GM23248 (cell line): ENCODE data around the gene NUDC. TPM values are rescaled to one million over a fixed set of nuclear protein-coding genes. Genes with fewer than 3 reads are reported as not detected.

Experiments
- DNase-seq: peaks from one replicate; pipeline ENCODE4 v3.0.0-alpha.2; 2015
- H2AFZ ChIP-seq: fragments of 200-600 bp; sonication (generic); 2 replicates; pipeline ENCODE4 v1.6.1; 2016; ENCODE audit warnings: antibody characterized with exemption
- H3F3A ChIP-seq: fragments of 200-600 bp; sonication (generic); 2 replicates; pipeline ENCODE4 v1.6.1; 2016; ENCODE audit warnings: mild to moderate bottlenecking, antibody characterized with exemption, mixed run types; ENCODE audit not compliant: insufficient read depth
- H3K27ac ChIP-seq: fragments of 200-600 bp; sonication (generic); 2 replicates; pipeline ENCODE4 v1.5.1; 2016; ENCODE audit warnings: mild to moderate bottlenecking
- H3K27me3 ChIP-seq: fragments of 200-600 bp; sonication (generic); replicated peaks from 2 replicates; pipeline ENCODE4 v1.6.1; 2016; ENCODE audit warnings: mild to moderate bottlenecking; ENCODE audit not compliant: insufficient read depth
- H3K36me3 ChIP-seq: fragments of 200-600 bp; sonication (generic); 2 replicates; pipeline ENCODE4 v1.6.1; 2016; ENCODE audit warnings: low read depth, mild to moderate bottlenecking
- H3K4me1 ChIP-seq: fragments of 200-600 bp; sonication (generic); 2 replicates; pipeline ENCODE4 v1.6.1; 2016; ENCODE audit warnings: mild to moderate bottlenecking; ENCODE audit not compliant: insufficient read depth
- H3K4me2 ChIP-seq: fragments of 200-600 bp; sonication (generic); one replicate; pipeline ENCODE4 v1.6.1; 2016; ENCODE audit warnings: mild to moderate bottlenecking; ENCODE audit not compliant: unreplicated experiment
- H3K4me3 ChIP-seq: fragments of 200-600 bp; sonication (generic); 2 replicates; pipeline ENCODE4 v1.5.1; 2016; ENCODE audit warnings: mild to moderate bottlenecking
- H3K79me2 ChIP-seq: fragments of 200-600 bp; sonication (generic); 2 replicates; pipeline ENCODE4 v1.6.1; 2016; ENCODE audit warnings: mild to moderate bottlenecking; ENCODE audit not compliant: insufficient read depth
- H3K9ac ChIP-seq: fragments of 200-600 bp; sonication (generic); 2 replicates; pipeline ENCODE4 v1.6.1; 2016; ENCODE audit warnings: mild to moderate bottlenecking
- H3K9me2 ChIP-seq: fragments of 200-600 bp; sonication (generic); 2 replicates; pipeline ENCODE4 v1.6.1; 2016; ENCODE audit warnings: mixed run types, mild to moderate bottlenecking, moderate library complexity; ENCODE audit not compliant: insufficient read depth
- H3K9me3 ChIP-seq: fragments of 200-600 bp; sonication (generic); one replicate; pipeline ENCODE4 v1.6.1; 2017; ENCODE audit warnings: low read depth
- H4K20me1 ChIP-seq: fragments of 200-600 bp; sonication (generic); 2 replicates; pipeline ENCODE4 v1.6.0; 2016; ENCODE audit not compliant: insufficient read depth
- EZH2 ChIP-seq: fragments of 200-600 bp; sonication (generic); IDR thresholded peaks from 2 replicates; pipeline ENCODE4 v1.6.1; 2018; ENCODE audit warnings: antibody characterized with exemption, mild to moderate bottlenecking; ENCODE audit not compliant: insufficient read depth, poor library complexity, severe bottlenecking
- EZH2phosphoT487 ChIP-seq: fragments of 200-600 bp; sonication (generic); IDR thresholded peaks from 2 replicates; pipeline ENCODE4 v1.6.1; 2018; ENCODE audit warnings: antibody characterized with exemption, moderate library complexity, mild to moderate bottlenecking, low read depth; ENCODE audit not compliant: insufficient read depth
- WGBS, 2 experiments: methylation state at CpG; one replicate each; pipeline ENCODE4 v1.1.6; 2015 to 2017; ENCODE audit warnings: low lambda C conversion rate in 2 of 2, low coverage in 1 of 2; ENCODE audit errors: missing lambda C conversion rate in 2 of 2; 5-methylcytosine and 5-hydroxymethylcytosine counted together
- in situ Hi-C: fragments of 300-500 bp; cut with MboI; formaldehyde crosslinking; loops from 2 replicates; pipeline ENCODE4 v1.15.0; 2020
- polyA plus RNA-seq: library from polyadenylated mRNA; unstranded; fragments of >200 nt; fragmentation: Nextera tagmentation; extraction: Ambion mirVana; gene quantifications from 2 replicates; pipeline ENCODE4 v1.2.1, GENCODE V29; 2016
- total RNA-seq: library from RNA; depleted of rRNA; stranded (reverse); fragments of >200 nt; shearing (Covaris generic); gene quantifications from 2 replicates; pipeline ENCODE4 v1.2.3, GENCODE V29; 2014

NUDC gene
- total and polyA plus RNA-seq, 2 experiments from 2014 or later: 50.0 to 118 TPM

DNA sequence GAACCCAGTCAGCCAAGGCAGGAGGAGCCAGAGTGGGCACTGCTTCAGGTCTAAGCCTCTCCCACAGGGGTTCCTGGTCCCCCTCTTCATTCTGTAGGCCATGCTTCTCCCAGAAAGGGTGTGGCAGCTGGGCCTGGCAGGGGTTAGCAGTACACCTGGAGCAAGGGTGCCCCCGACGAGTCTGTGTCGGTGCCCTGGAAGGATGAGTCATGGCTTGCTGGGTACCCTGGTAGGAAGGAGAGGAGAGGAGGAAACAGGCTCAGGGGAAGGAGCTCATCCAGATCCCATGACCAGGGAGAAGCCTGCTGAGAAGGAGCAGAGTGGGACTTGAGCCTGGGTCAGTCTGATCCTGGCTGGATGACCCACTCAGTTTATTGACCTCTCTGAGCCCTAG, 28.4 kb downstream of the NUDC start:
- no peak for TF ChIP-seq EZH2
- no peak for TF ChIP-seq EZH2phosphoT487
- Histone ChIP-seq H3K9ac (no peak overlapping the region), H3K9me3 (no peaks in the 10 kb centered on the region), H3K27ac (no peak overlapping the region), H4K20me1 (no peaks in the 10 kb centered on the region), H2AFZ (no peak overlapping the region), H3F3A (peaks cover 12% of the 10 kb centered on the region; the same call in 1 of the 2 replicates), H3K36me3 (peaks cover 12% of the 10 kb centered on the region; the same call in 1 of the 2 replicates), H3K9me2 (no peaks in the 10 kb centered on the region), H3K4me3 (no peak overlapping the region), H3K4me2 (no peak overlapping the region), H3K27me3 (no peaks in the 10 kb centered on the region), H3K79me2 (no peaks in the 10 kb centered on the region), H3K4me1 (no peaks in the 10 kb centered on the region)
- in situ Hi-C loops: no loop called here
- DNase-seq: no peak
- WGBS, 2 experiments: 79 to 80% methylated on average over 3 of the region's 3 CpGs

DNA sequence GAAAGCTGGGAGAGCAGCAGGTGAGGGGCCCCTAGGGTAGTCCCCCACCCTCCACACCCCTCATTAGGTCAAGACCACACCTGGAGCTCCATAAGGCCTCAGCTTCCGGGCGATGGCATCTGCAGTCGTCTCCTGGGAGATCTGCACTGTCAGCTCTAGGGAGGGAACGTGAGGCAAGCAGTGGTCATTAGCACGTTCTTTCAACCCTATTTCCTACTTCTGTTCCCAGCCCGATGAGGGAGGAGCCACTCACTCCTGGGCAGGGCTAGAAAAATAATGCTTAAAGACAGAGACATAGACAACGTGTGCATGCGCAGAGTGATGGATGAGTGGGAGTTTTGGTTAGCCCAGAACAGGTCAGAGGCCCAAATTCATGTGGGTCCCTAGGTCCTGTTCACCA, 29.1 kb downstream of the NUDC start:
- Histone ChIP-seq H3K9me2 (no peaks in the 10 kb centered on the region), H3F3A (peaks cover 12% of the 10 kb centered on the region; the same call in 1 of the 2 replicates), H3K9me3 (no peaks in the 10 kb centered on the region), H3K4me3 (no peak overlapping the region), H3K27ac (no peak overlapping the region), H3K4me1 (no peaks in the 10 kb centered on the region), H3K36me3 (peaks cover 6% of the 10 kb centered on the region; the same call in 1 of the 2 replicates), H3K27me3 (no peaks in the 10 kb centered on the region), H3K79me2 (no peaks in the 10 kb centered on the region), H4K20me1 (no peaks in the 10 kb centered on the region), H3K4me2 (no peak overlapping the region), H3K9ac (no peak overlapping the region), H2AFZ (no peak overlapping the region)
- in situ Hi-C loops: no loop called here
- peak; percentile 15 for DNase-seq
- WGBS, 2 experiments: 43 to 47% methylated on average over 8 of the region's 8 CpGs
- no peak for TF ChIP-seq EZH2phosphoT487
- no peak for TF ChIP-seq EZH2

DNA sequence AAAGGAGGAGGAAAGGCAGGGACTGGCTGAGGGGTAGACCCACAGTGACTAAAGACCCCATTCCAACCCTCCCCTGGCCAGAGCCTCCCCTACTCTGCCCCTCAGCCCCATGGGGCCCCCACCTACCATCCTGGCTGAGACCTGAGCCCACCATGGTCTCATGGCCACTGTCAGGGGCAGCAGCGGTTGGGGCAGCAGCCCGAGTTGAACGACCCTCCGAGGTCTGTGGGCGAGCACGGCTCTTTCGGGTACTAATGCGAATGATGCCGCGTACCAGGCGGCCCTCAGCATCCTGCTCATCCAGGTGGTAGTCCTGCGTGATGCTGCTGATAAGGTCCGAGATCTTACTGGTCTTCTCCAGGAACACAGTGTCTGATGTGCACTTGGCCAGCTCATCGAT, 29.7 kb downstream of the NUDC start:
- 89 to 92% methylated on average over 14 of the region's 14 CpGs for WGBS, 2 experiments

DNA sequence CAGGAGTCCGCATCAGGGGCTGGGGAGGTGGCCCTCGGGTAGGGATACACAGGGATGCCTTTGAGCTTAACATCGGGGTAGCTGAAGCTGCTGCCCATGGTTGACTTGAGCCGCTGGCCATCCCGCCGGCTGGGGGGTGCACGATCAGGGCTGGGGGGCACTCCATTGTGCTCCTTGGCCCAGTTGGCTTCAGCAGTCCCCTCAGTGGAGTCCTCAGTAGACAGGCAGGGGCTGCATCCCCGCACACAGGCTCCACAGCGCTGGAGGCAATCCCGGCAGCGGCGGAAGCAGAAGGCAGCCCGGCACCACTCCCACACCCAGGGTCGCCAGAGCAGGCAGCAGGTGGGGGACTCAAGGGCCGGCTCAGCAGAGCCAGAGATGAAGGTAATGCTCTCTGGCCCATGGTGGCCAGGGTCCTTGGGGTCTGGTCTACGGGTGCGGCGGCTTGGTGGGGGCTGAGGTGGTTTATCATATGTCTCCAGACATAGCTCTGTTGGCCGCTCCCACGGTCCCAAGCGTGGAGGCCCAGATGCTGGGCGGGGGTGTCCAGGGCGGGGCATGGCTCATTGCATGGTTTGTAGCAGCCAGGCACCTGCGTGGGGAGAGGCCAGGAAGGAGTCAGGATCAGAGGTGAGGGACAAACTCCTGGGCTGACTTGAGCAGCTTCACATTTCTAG, 30.4 kb downstream of the NUDC start:
- H4K20me1 ChIP-seq: no peaks in the 10 kb centered on the region
- no peak overlapping the region for H3K4me3 ChIP-seq
- no peak overlapping the region for H2AFZ ChIP-seq
- 89 to 92% methylated on average over 21 to 23 of the region's 24 CpGs for WGBS, 2 experiments
- no peaks in the 10 kb centered on the region for H3K9me2 ChIP-seq
- H3K27ac ChIP-seq: no peak overlapping the region
- no peaks in the 10 kb centered on the region for H3K79me2 ChIP-seq
- H3K9me3 ChIP-seq: no peaks in the 10 kb centered on the region
- in situ Hi-C loops: no loop called here
- peaks cover under 1% of the 10 kb centered on the region; the same call in 1 of the 2 replicates for H3K36me3 ChIP-seq
- no peaks in the 10 kb centered on the region for H3K4me1 ChIP-seq
- TF ChIP-seq EZH2phosphoT487 (no peak), EZH2 (no peak)
- H3K9ac ChIP-seq: no peak overlapping the region
- H3K27me3 ChIP-seq: no peaks in the 10 kb centered on the region
- no peak overlapping the region for H3K4me2 ChIP-seq
- peaks cover 7% of the 10 kb centered on the region; the same call in 1 of the 2 replicates for H3F3A ChIP-seq
- DNase-seq: no peak

More for the DNA sequence above, 29.7 kb downstream of the NUDC start:
- Histone ChIP-seq H4K20me1 (no peaks in the 10 kb centered on the region), H3K27ac (no peak overlapping the region), H3K9ac (no peak overlapping the region), H2AFZ (no peak overlapping the region), H3K27me3 (no peaks in the 10 kb centered on the region), H3K4me2 (no peak overlapping the region), H3K9me2 (no peaks in the 10 kb centered on the region), H3K4me1 (no peaks in the 10 kb centered on the region), H3K4me3 (no peak overlapping the region), H3F3A (peaks cover 12% of the 10 kb centered on the region; the same call in 1 of the 2 replicates), H3K9me3 (no peaks in the 10 kb centered on the region), H3K79me2 (no peaks in the 10 kb centered on the region), H3K36me3 (peaks cover 5% of the 10 kb centered on the region; the same call in 1 of the 2 replicates)
- no peak for DNase-seq
- in situ Hi-C loops: no loop called here
- TF ChIP-seq EZH2phosphoT487 (no peak), EZH2 (no peak)
